GM19238 (cell line): Measurements from ENCODE around the gene PEX6.

ENCODE experiments used
- DNase-seq: peaks from one replicate; pipeline ENCODE4 v3.0.0; 2011; ENCODE audit warnings: low spot score; ENCODE audit not compliant: insufficient read length

The PEX6 gene

DNA sequence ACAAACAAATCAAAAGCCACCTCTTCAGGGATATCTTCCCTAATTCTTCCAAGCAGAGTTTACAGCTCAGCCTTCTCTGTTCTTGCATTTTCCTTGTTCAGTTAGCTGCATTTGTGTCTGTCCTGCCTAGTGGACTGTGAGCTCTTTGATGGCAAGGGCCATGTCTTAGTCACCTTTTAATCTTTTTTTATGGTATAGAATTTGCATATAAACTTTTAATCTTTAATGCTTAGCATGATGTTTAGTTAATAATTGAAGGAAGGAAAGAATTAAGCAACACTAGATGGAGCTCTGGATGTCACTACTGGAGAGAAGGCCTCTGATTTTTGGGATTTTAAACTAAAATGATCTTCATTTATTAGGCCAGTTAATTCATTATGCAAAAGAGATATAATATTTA is 17.5 kb upstream of the PEX6 start:
- no peak for DNase-seq

DNA sequence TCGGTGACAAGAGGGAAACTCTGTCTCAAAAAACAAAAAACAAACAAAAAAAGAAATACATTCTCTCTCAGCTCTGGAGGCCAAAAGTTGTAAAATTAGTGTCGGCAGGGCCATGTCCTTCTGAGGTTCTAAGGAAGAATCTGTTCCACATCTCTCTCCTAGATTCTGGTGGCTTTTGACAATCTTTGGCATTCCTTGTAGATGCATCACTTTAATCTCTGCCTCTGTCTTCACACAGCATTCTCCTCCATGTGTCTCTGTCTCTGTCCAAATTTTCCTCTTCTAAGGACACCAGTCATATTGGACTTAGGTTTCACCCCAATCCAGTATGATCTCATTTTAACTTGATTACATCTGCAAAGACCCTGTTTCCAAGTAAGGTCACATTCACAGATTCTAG is 14.5 kb upstream of the PEX6 start:
- no peak for DNase-seq

DNA sequence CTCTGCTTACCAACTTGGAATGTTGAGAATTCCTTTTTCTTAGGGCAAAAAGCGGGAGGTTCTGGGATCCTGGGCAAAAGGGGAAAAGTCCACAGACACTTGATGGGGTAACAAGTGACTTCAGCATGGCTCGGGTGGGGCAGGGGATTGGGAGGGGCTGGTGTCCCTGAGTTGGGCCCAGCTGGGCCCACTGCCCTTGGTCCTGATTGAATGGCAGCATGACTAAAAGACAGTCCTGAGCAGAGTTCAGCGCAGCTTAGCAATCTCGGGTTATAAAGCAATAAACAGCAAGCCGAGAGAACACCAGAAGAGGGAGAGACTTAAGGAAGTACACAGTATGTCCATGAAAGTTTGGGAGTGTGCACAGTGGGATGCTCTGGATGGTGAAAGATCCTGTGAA is 10.9 kb upstream of the PEX6 start:
- DNase-seq, result no peak

DNA sequence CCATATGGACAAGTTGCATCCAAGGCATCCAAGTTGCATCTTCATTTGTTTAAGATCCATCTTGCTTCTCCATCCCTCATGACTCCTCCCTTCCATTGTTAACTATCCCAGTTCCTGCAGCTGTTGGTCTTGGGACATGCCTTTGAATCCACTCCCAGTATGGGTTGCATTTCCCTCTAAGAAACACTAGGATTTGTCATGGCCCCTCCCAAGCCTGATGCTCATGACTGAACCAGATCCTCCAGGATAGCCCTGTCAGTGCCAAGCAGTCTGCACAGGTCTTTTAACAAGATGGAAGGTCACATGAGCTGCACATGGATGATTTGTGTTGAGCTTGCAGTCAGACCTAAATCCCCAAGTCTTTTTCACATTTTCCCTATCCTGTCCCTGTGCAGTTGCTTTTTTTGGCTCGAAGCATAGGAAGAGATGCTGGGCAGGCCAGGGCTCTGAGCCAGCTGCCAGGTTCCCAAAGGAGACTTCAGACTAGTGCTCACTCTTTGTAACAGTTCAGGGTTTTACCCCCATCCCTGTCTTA is 9.6 kb upstream of the PEX6 start:
- no peak for DNase-seq

DNA sequence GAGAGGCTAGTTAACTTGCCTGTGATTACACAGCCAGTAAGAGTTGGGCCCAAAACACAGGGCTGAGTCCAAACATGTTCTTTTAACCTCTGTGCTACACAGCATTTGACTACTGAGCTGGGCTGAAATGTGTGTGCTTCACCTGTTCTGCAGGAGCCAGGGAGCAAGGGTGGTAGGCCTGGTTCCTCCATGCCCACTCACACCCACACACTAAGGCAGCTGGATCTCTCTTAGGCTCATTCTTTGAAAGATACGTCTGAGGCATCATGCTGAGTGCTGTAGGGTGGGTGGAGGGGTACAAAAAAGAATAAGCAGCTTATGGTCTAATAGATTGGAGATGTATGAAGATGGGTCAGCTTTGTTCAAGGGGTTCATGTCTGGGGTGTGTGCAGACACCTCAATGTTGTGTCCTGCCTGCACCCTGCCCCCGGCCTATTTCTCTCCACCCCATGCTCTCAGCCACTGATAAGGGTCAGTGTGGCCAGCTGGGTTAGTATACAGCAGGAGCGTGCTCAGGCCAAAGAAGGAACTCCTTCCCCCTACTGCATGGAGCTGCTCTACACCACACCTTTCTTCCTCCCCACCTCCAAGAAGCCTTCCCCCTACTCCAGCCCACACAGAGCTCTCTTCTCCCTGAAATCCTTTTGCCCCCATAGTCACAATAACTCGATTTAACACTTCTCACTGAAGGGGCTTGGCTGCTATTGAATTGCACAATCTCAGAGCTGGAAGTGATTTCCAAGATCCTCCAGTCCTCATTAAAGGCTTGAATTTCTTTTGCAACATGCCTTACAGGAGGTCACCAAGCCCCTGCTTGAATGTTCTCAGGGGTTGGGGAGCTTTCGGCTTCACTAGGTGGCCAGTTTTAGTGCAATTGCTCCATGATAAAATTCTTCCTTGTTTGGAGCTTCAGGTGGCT is 8.8 kb upstream of the PEX6 start:
- DNase-seq, result no peak

DNA sequence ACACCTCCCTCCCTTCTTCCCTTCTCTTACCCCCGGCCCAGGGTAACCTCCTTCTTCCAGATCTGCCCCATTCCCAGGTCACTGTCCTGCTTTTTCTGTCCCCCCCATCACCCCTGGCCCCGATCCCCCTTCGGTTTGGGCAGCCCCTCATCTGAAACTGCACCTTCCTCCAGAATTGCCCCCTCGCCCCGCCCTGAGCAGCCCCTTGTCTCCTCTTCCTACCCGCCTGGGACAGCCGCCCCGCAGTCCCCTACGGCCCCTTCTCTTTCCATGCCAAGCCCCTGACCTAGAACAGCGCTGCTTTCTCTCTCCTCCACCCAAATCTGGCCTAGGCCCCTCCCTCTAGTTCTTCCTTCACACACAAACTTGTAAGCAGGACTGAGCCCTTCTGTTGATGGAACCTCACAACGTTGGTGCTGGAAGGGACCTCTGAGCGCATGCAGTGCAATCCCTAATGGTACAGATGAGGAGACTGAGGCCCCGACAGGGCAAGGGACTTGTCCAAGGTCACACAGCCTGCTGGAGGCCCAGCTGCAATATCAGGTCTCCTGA is 6.0 kb upstream of the PEX6 start:
- DNase-seq, result peak; percentile 12

DNA sequence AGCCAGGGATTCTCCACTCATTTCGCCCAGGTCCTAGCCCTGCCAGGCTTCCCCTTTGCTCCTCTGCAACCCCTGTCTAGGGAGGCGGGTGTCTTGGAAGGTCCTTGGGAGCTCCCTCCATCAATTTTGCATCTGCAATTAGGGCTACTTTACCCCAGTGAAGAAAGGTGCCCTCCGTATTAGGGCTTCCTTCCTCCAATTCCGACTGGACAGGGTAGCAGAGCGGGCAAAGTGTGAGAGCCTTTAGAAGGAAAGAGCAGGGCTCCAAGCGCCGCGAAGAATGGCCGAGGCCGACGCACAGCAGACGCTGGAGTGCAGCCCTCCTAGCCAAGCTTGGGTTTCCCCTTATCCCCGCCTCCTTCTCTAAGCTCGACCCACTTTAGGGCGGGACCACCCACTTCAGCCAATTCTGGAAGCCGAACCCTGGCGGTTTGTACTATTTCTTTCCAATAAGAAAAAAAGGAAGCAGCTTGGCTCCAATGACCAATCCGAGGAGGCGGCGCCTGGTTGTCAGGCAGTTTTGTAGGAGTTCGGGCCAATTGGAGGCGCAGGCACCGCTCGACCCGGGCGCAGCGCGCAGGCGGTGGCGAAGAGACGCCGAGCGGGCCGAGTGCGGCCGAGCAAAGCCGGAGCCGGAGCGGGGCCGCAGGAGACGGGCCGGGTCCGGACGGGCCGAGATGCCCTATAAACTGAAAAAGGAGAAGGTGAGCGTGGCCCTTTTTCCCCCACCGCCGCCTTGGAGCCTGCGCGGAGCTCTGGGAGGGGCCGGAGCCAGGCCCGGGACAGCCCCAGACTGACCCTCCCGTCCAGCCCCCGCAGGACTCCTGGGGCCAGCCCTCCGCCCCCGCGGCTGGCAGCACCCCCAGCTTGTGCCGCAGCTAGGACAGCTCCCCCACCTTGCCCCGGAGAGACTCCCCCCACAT is 5.3 kb upstream of the PEX6 start, which contains the start of gene PPP2R5D:
Gene PPP2R5D (plus strand): TSS at position 570 of the 923 bp plus-strand sequence. CDS start 108 bp downstream, at position 678.
- DNase-seq, result peak; percentile 92

DNA sequence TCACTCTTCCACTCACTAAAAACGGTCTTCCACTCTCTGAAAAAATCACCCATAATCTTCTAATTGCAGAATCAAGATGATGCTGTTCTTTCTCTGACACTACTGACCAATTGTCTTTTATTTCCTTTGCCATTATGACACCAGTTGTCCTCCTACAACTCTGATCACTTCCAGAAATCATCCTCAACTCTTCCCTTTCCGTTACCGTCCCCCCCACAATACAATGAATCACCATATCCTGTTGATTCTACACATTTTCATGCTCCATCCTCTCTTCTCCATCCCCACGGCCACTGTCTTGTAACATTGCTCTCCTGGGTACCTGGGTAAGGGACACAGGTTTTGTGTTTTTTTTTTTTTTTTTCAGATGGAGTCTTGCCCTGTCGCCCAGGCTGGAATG is 2.9 kb upstream of the PEX6 start:
- DNase-seq, result no peak

DNA sequence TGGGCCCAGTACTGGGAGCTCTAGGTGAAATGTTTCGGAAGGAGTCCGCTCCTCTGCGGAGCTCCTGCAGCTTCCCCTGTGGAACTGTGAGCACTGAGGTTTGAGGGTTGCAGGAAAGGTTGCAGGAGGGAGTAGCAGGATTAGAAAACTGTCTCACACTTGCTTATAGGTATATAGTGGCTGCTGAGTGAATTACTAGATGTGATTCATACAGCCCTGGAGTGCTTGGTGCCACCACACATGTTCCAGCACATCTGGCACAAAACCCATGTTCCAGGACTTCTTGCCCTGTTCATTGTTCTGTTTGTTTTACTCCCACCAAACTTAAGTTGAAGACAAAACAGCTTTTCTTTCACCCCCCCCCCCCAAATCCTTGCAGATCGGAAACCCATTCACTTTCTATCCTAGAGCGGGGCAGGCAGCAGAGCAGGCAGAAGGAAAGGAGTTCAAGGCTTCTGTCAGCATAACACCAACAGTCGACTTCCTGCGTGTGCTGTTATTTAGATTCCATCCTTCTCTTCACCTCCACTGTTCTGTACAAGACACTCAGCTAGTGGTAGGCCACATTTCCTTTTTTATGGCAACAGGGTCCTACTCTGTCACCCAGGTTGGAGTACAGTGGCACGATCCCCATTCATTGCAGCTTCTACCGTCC is 669 bp upstream of the PEX6 start:
- no peak for DNase-seq

DNA sequence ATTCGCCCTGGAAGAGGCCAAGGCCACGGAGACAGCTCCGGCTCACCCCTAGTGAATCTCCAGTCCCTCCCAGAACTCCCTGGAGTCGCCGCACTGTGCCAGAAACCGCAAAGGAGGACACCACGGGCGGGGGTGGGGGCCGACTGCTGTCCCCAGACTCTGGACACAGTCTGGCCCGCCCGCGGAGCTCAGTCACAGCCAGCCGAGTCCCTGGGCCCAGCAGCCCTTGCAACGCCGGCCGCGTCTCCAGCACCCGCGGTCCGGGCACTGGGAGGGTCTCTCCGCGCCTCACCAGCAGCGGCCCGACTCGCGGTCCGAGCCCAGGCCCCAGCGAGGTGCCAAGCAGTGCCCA is 518 bp downstream of the PEX6 start:
- no peak for DNase-seq

DNA sequence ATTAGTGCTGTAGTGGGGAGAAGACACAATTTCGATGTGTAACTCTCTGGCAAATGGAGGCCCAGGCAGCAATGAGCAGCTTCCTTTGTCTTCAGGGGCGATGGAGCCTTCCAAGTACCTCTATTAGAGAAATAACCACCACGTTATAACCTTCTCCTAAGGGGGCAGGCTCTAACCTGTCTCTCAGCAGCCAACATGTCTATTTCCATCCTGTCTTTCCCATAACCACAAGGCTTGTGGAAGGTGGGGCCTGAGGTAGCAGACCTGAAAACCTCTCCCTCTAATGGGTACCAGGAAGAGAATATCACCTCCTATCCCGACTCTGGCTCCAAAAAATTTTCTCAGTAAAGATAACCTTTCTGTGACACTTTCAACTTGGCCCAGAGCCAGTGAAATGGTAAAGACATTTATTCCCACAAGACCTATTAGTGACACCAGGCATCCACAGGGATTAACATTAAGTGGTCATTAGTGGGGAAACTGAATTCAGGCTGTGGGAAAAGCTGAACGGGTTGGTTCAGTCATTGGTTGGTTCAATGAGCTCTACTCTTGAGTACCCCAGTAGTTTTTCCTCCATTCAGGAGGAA is 4.0 kb downstream of the PEX6 start:
- DNase-seq, result no peak

DNA sequence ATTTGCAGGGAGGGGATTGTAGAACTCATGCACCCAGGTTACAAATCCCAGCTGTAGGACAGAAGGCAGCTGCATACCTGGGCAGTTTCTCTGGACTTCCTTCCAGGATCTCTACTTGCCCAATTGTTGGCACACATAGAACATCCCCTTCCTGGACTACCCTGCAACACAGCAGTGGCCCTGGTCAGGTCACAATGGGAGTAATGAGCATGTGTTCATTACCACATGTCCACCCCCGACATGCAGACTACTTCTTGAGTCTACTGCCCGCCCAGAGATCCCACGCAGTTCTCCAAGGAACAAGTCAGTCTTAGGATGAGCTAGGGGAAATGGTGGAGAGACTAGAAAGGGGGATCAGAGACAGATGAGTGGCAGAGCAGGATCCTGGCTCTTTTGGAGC is 5.1 kb downstream of the PEX6 start:
- no peak for DNase-seq

DNA sequence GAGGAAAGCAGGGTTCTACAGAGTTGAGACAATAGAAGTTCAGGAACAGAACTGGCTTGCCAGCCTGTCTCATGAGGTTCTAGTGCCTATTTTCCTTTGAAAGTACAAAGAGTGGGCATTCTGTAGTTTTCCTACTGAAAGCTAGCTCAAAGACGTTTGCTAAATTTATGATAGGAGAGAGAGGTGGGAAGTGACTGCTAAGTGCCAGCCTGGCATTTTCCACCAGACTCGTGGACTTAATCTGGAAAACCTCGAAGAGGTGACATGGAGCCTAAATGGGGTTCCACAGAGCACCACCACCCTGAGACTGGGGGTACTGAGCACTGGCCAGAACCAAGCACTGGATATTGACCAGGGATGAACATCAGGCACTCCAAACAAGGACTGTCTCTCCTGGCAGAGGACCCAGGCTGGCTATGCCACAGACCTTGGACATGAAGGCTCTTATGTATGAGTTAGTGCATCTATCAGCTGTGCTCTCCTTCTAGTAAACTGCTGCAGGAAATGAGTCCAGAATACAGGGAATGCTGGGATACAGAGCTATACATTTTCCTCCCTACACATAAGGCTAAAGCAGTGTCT is 7.1 kb downstream of the PEX6 start:
- no peak for DNase-seq

DNA sequence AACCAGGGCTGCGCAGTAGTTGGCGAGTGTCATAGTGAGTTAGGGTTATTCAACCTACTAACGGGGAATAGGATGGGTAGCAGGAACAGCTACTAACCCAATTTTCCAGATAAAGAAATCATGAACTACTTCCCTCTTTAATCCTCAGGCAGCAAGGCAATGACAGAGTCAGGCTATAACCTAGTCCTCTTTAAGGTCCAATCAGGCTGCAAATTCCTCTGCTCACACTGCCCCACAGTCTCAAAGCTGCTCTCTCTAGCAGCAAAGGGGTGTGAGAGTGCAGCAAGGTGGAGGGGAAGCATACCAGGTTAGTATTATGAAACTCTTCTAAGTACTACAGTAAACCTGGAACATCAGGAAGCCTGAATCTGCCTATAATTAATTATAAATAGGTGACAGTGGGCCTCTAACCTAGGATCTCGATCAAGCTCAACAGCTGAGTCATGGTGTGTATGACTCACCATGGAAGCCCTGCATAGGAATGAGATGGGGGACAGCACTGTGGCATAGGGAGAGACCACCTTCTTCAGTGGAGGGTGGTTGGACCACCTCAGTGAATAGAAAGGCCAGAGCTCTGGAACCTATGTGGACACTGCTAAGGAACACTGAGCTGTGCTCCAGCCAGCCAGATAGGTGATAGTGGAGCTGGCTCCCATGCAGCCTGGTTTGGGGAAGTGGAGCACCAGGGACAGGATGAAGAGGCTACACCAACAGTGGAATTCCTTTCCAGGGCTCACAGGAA is 7.9 kb downstream of the PEX6 start:
- DNase-seq, result no peak

DNA sequence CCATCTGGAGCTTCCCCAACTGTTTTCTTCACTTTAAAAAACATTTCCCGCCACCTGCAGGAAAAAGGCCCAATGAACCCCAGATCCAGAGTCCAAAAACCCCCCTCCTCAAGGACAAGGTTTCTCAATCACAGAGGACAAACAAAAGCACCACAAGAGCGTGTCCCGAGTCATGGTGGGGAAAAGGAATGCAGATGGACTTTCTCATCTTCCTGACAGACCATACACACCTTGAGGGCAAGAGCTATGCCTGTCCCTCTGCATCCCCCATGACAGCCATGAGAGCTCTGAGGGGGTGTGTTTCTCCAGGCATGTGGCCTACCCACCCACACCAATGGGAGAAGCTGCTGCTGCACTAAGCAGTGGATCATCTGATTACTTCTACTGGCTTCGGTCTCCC is 9.0 kb downstream of the PEX6 start:
- no peak for DNase-seq

DNA sequence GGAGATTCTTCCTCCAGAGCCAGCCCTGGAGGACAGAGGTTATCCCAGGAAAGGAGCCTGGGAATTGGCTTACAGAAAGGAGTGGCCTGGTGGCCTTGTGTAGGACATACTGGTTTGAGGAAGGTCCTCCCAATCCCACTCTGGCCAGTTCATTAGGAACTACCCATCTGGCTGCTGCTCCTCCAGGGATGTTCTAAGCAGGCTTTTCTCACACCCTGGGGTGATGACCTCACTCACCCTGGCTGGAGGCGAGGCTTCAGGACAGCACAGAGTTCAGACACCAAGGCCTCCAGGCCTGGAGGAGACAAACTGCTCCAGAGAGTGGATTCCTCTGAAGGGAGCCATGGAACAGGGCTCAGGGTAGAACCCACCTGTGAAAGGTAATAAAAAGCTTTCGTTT is 9.6 kb downstream of the PEX6 start:
- DNase-seq, result no peak

DNA sequence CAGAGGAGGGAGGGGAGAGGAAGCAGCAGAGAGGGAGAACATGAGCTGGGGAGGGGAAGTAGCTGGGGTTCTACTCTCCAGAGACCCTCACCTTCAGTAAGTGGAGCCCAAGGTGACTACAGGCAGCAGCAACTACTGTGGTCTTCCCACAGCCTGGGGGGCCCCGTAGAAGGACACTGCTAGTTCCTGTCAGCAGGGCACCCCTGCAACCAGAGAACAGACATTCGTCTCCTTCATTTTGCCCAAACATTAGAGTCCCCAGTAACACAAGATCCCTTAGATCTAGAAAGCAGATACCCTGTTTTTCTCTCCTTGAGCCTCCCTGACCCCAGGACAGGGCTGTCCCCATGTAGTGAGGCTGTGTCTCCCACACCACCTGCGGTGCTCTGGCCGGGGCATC is 10.2 kb downstream of the PEX6 start:
- no peak for DNase-seq

DNA sequence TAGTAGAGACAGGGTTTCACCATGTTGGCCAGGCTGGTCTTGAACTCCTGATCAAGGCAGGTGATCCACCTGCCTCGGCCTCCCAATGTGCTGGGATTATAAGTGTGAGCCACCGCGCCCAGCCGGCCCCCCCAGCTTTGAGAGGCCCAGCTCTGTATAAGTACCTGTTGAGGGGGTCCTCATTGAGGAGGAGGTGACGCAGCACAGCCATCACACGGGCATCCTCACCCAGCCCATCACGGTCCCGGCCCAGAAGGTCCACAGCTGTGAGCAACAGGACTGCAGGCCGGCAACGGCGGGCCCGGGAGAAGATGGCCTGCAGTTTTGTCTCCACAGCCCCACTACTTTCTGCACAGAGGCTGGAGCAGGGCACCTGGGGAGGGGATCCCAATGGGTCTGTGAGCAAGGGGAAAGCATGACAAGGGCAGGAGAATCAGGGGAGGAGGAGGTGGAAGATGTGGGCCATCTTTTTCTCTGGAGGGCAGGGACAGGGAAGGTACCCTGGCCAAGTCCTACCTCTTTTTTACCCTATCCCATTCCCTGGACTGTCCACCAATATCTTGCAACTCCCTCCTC is 10.8 kb downstream of the PEX6 start:
- no peak for DNase-seq

DNA sequence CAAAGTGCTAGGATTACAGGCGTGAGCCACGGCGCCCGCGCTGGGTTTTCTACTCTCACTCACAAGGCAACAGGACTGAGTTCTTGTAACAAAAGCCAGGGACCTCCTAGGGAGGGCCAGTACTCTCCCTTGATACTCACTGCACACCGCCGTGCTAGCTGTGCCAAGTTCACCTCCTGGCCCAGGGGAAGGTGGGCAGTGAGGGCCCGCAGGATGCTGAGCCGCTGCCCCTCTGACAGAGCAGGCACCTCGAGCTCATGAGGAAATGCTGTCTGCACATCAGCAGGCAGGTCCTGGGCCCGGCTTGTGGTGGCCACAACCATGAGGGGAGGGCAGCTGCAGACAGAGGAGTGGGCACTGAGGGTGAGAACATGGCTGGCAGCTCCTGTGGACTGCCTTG is 11.8 kb downstream of the PEX6 start:
- no peak for DNase-seq
